GM18867 (cell line): ENCODE results near the gene FCN2.

ENCODE experiments used
- ATAC-seq: cut with Tn5 transposase; IDR thresholded peaks from one replicate; pipeline ENCODE4 v1.9.1; 2021; ENCODE audit warnings: mild to moderate bottlenecking, moderate library complexity; ENCODE audit not compliant: unreplicated experiment

The FCN2 gene

GRCh38 chr9:134868751-134869553 is 11.7 kb upstream of the FCN2 start:
- ATAC-seq: no peak

GRCh38 chr9:134869554-134870300 is 10.9 kb upstream of the FCN2 start:
- ATAC-seq: no peak

- ATAC-seq: no peak
Observed at GRCh38 chr9:134870301-134870694, 10.3 kb upstream of the FCN2 start.

GRCh38 chr9:134870746-134871662 is 9.6 kb upstream of the FCN2 start:
- ATAC-seq: no peak

- no peak for ATAC-seq
Observed at GRCh38 chr9:134871697-134872340, 8.8 kb upstream of the FCN2 start.

GRCh38 chr9:134872482-134873231 is 8.0 kb upstream of the FCN2 start:
- no peak for ATAC-seq

- no peak for ATAC-seq
Observed at GRCh38 chr9:134875371-134875770, 5.2 kb upstream of the FCN2 start.

- ATAC-seq: no peak
Observed at GRCh38 chr9:134877541-134877940, 3.1 kb upstream of the FCN2 start.

GRCh38 chr9:134879664-134880483 is 736 bp upstream of the FCN2 start:
- ATAC-seq: no peak

- no peak for ATAC-seq
Observed at GRCh38 chr9:134881313-134881670, 682 bp downstream of the FCN2 start.

GRCh38 chr9:134882204-134882785 is 1.7 kb downstream of the FCN2 start:
- no peak for ATAC-seq

- no peak for ATAC-seq
Observed at GRCh38 chr9:134883040-134883782, 2.6 kb downstream of the FCN2 start.

- no peak for ATAC-seq
Observed at GRCh38 chr9:134884492-134884891, 3.9 kb downstream of the FCN2 start.

- ATAC-seq: no peak
Observed at GRCh38 chr9:134885001-134885678, 4.5 kb downstream of the FCN2 start.

- no peak for ATAC-seq
Observed at GRCh38 chr9:134885679-134886412, 5.2 kb downstream of the FCN2 start.

- no peak for ATAC-seq
Observed at GRCh38 chr9:134886413-134886913, 5.9 kb downstream of the FCN2 start.

GRCh38 chr9:134887219-134887618 is 6.6 kb downstream of the FCN2 start:
- ATAC-seq: no peak
